Lung (tissue), 12 donors: ENCODE measurements around the gene FGF7. TPM values are rescaled to one million over a fixed set of nuclear protein-coding genes. Genes with fewer than 3 reads are reported as not detected.
"Not testable (repeated sequence)": the region's sequence is repeated elsewhere in the genome, so short reads cannot be mapped to it uniquely, and the experiment has no call there.

ENCODE experiments used
- ATAC-seq: fragments of 200-7000 bp; cut with Tn5 transposase; one replicate; pipeline ENCODE4 v1.9.1; 2020; ENCODE audit warnings: moderate number of reproducible peaks; ENCODE audit not compliant: insufficient read depth, low FRiP score
- DNase-seq, 3 donors: peaks; one replicate each; pipeline ENCODE4 v3.0.0-alpha.2; 2013 to 2017
- H3K27ac ChIP-seq, 2 donors: one replicate each; pipeline ENCODE4 v1.5.1; 2013; ENCODE audit warnings: mild to moderate bottlenecking in 2 of 2, moderate library complexity in 2 of 2, control low read depth in 1 of 2, inconsistent platforms in 1 of 2, low read depth in 1 of 2, low read length in 1 of 2
- H3K27me3 ChIP-seq, 3 donors: one replicate each; pipeline ENCODE4 v1.5.1; 2013; ENCODE audit warnings: low read length in 2 of 3; ENCODE audit not compliant: control insufficient read depth in 3 of 3, insufficient read depth in 3 of 3
- H3K36me3 ChIP-seq, 4 donors: one replicate each; pipeline ENCODE4 v1.5.1; 2013; ENCODE audit warnings: low read length in 4 of 4, mild to moderate bottlenecking in 1 of 4, moderate library complexity in 1 of 4; ENCODE audit not compliant: control insufficient read depth in 4 of 4, insufficient read depth in 4 of 4
- H3K4me1 ChIP-seq, 5 donors: one replicate each; pipeline ENCODE4 v1.5.1; 2013; ENCODE audit warnings: low read length in 5 of 5, mild to moderate bottlenecking in 2 of 5, moderate library complexity in 1 of 5; ENCODE audit not compliant: control insufficient read depth in 5 of 5, insufficient read depth in 5 of 5
- H3K4me3 ChIP-seq: one replicate; pipeline ENCODE4 v1.5.1; 2013; ENCODE audit warnings: mild to moderate bottlenecking, control low read depth, moderate library complexity
- H3K9ac ChIP-seq, 2 donors: one replicate each; pipeline ENCODE4 v1.5.1; 2013; ENCODE audit warnings: low read length in 2 of 2, control low read depth in 1 of 2; ENCODE audit not compliant: insufficient read depth in 1 of 2
- H3K9me3 ChIP-seq, 4 donors: one replicate each; pipeline ENCODE4 v1.5.1; 2013; ENCODE audit warnings: low read length in 3 of 4, mild to moderate bottlenecking in 1 of 4, moderate library complexity in 1 of 4; ENCODE audit not compliant: control insufficient read depth in 4 of 4, insufficient read depth in 3 of 4
- WGBS, 2 donors: extraction: QIAGEN DNeasy Blood & Tissue Kit; methylation state at CpG; one replicate each; pipeline ENCODE4 v1.1.7; 2013; 5-methylcytosine and 5-hydroxymethylcytosine counted together
- polyA plus RNA-seq, 2 donors: library from polyadenylated mRNA; stranded (reverse); fragments of 200-250 nt; gene quantifications; one replicate each; pipeline ENCODE4 v1.2.1, GENCODE V29; 2013
- total RNA-seq, 2 donors: library from RNA; depleted of rRNA in 1 of 2; stranded (reverse); fragments of >200 nt in 1 of 2; gene quantifications; one replicate each; pipeline ENCODE4 v1.2.1, GENCODE V29; 2014 to 2021
- TF ChIP-seq, protein P1 (sequence below): IDR thresholded peaks from 2 replicates; pipeline ENCODE4 v1.5.1; 2012; ENCODE audit warnings: mild to moderate bottlenecking; ENCODE audit errors: control extremely low read depth, extremely low read depth
- donor health status: control.
- donor health status: control.
- donor health status: Bipolar disorder and iron deficiency.
- donor health status: healthy.
- donor health status: DM: yes; HTN: yes; CAD: no.

The FGF7 gene
- total and polyA plus RNA-seq, 4 donors, result 11.5 to 32.2 (median 20.1) TPM

DNA sequence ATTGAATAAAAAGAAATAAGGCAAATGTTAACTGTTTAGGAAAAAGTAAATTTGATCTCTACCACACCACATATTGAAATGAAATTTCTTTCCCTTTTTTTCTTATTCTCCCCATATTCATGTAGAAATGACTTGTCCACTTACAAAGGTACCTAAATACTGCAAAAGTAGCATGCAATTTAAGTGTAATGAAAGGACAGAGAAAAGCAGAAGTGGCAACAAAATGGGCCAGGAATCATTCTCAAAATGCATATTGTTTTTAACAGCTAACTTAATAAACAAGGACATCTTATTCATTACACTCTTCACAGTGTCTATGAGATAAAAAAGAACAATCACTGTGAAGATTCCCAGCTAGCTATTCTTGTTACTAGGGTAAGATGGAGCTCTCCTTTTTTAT lies 40.6 kb upstream of the FGF7 start:
- no peaks in the 10 kb centered on the region for H3K36me3 ChIP-seq
- H3K4me3 ChIP-seq, result no peak overlapping the region
- no peak overlapping the region for H3K27ac ChIP-seq
- H3K4me1 ChIP-seq, result no peaks in the 10 kb centered on the region
- DNase-seq (no peak), ATAC-seq (no peak)
- no peaks in the 10 kb centered on the region for H3K27me3 ChIP-seq
- no peaks in the 10 kb centered on the region for H3K9me3 ChIP-seq
- TF ChIP-seq, protein P1, sequence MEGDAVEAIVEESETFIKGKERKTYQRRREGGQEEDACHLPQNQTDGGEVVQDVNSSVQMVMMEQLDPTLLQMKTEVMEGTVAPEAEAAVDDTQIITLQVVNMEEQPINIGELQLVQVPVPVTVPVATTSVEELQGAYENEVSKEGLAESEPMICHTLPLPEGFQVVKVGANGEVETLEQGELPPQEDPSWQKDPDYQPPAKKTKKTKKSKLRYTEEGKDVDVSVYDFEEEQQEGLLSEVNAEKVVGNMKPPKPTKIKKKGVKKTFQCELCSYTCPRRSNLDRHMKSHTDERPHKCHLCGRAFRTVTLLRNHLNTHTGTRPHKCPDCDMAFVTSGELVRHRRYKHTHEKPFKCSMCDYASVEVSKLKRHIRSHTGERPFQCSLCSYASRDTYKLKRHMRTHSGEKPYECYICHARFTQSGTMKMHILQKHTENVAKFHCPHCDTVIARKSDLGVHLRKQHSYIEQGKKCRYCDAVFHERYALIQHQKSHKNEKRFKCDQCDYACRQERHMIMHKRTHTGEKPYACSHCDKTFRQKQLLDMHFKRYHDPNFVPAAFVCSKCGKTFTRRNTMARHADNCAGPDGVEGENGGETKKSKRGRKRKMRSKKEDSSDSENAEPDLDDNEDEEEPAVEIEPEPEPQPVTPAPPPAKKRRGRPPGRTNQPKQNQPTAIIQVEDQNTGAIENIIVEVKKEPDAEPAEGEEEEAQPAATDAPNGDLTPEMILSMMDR, result no peak
- no peak overlapping the region for H3K9ac ChIP-seq

DNA sequence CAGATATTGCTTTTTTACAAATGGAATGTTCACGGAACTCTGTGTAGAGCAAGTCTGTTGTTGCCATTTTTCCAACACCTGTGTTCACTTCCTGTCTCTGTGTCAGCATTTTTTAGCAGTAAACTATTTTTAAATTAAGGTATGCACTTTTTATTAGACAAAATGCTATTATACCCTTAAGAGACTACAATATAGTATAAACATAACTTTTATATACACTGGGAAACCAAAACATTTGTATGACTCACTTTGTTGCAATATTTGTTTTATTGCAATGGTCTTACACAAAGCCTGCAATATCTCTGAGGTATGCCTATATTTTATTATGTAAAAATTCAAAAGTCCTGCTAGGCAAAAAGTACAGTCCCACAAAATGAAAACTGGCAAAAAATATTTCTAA lies 39.8 kb upstream of the FGF7 start:
- DNase-seq, result peak in 1 of 3 donors; percentile 4
- TF ChIP-seq, protein P1, result no peak
- Histone ChIP-seq H3K9ac (no peak overlapping the region), H3K27me3 (no peaks in the 10 kb centered on the region), H3K36me3 (no peaks in the 10 kb centered on the region), H3K27ac (no peak overlapping the region), H3K4me3 (no peak overlapping the region), H3K4me1 (no peaks in the 10 kb centered on the region), H3K9me3 (no peaks in the 10 kb centered on the region)
- WGBS, 2 donors, result 54 to 59% methylated on average over 1 of the region's 1 CpG
- ATAC-seq, result no peak

DNA sequence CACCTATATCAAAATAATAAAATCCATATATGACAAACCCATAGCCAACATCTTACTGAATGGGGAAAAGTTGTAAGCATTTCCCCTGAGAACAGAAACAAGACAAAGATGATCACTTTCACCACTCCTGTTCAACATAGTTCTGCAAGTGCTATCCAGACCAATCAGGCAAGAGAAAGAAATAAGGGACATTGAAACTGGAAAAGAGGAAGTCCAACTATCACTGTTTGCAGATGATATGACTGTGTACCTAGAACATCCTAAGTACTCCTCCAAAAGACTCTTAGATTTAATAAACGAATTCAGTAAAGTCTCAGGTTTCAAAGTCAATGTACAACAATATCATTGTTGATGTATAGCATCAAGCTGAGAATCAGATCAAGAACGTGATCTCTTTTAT lies 35.6 kb upstream of the FGF7 start:
- 74 to 77% methylated on average over 2 of the region's 2 CpGs for WGBS, 2 donors
- DNase-seq (no peak), ATAC-seq (no peak)
- no peaks in the 10 kb centered on the region for H3K27me3 ChIP-seq
- no peaks in the 10 kb centered on the region for H3K9me3 ChIP-seq
- H3K9ac ChIP-seq, result no peak overlapping the region
- no peak overlapping the region for H3K4me3 ChIP-seq
- H3K4me1 ChIP-seq, result no peaks in the 10 kb centered on the region
- TF ChIP-seq, protein P1, result no peak
- no peak overlapping the region for H3K27ac ChIP-seq
- H3K36me3 ChIP-seq, result no peaks in the 10 kb centered on the region

DNA sequence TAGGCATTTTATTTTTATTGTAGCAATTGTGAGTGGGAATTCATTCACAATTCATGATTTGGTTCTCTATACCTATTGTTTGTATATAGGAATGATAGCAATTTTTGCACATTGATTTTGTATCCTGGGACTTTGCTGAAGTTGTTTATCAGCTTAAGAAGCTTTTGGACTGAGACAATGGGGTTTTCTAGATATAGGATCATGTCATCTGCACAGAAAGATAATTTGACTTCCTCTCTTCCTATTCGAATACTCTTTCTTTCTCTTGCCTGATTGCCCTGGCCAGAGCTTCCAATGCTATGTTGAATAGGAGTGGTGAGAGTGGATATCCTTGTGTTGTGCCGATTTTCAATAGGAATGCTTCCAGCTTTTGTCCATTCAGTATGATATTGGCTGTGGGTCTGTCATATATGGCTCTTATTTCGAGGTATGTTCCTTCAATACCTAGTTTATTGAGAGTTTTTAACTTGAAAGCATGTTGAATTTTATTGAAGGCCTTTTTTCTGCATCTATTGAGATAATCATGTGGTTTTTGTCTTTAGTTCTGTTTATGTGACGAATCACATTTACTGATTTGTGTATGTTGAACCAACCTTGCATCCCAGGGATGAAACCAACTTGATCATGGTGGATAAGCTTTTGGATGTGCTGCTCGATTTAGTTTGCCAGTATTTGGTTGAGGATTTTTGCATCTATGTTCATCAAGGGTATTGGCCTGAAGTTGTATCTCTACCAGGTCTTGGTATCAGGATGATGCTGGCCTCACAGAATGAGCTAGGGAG lies 20.3 kb upstream of the FGF7 start:
- H3K9me3 ChIP-seq, H3K27ac ChIP-seq, H3K4me1 ChIP-seq, ATAC-seq, H3K9ac ChIP-seq, H3K36me3 ChIP-seq, H3K27me3 ChIP-seq, H3K4me3 ChIP-seq, DNase-seq: not testable (repeated sequence)
- WGBS, 2 donors, result 88 to 91% methylated on average over 5 of the region's 5 CpGs
